ENCODE results near the gene C5orf58.

GRCh38 chr5:170223906-170224305 is 8.9 kb upstream of the C5orf58 start:
- TF ChIP-seq CTCF (IDR thresholded peaks at IDR 0.05 in 2 of 3, conservative IDR thresholded peaks at IDR 0.05 in 1 of 3; ENCODE audit: insufficient read depth in 2 of 3, low read depth in 1 of 3, low read length in 3 of 3) (no peak), TCF7L2 (IDR thresholded peaks at IDR 0.05; ENCODE audit: low read depth, low read length) (no peak), ZNF639 (CRISPR knock-in tag; conservative IDR thresholded peaks at IDR 0.05 in 1 of 2, IDR thresholded peaks at IDR 0.05 in 1 of 2) (no peak), ETV1 (tag; conservative IDR thresholded peaks at IDR 0.05; ENCODE audit: low read depth) (no peak), CREB3L1 (IDR thresholded peaks at IDR 0.05; ENCODE audit: borderline replicate concordance, low read depth) (no peak), ZBTB43 (CRISPR knock-in tag; IDR thresholded peaks at IDR 0.05) (no peak)
